Stimulated activated CD4-positive, alpha-beta T cell treated with anti-CD3 and anti-CD28 coated beads, Interleukin-12 subunit alpha, Interleukin-12 subunit beta, amount 100 ng/mL, for 4 hours (primary cell): ENCODE results near the gene TTC34.

Experiments
- DNase-seq: peaks from one replicate; pipeline ENCODE4 v3.0.0-alpha.2; 2020

Gene TTC34

GRCh38 chr1:2625311-2625710 is 176.2 kb downstream of the TTC34 start:
- no peak for DNase-seq

GRCh38 chr1:2624735-2625300 is 176.7 kb downstream of the TTC34 start:
- DNase-seq = no peak

GRCh38 chr1:2623571-2624337 is 177.7 kb downstream of the TTC34 start:
- DNase-seq = no peak

GRCh38 chr1:2617971-2618470 is 183.5 kb downstream of the TTC34 start:
- DNase-seq = no peak

GRCh38 chr1:2614145-2614544 is 187.3 kb downstream of the TTC34 start:
- no peak for DNase-seq

- no peak for DNase-seq
These were observed 188.7 kb downstream of the TTC34 start for GRCh38 chr1:2612591-2613365.

GRCh38 chr1:2611621-2612437 is 189.7 kb downstream of the TTC34 start:
- no peak for DNase-seq

- DNase-seq = no peak
These were observed 190.4 kb downstream of the TTC34 start for GRCh38 chr1:2611031-2611501.

GRCh38 chr1:2610036-2610959 is 191.2 kb downstream of the TTC34 start:
- DNase-seq = no peak

GRCh38 chr1:2609319-2610035 is 192.0 kb downstream of the TTC34 start:
- DNase-seq = no peak

GRCh38 chr1:2607641-2608091 is 193.8 kb downstream of the TTC34 start:
- no peak for DNase-seq

- DNase-seq = no peak
These were observed 194.4 kb downstream of the TTC34 start for GRCh38 chr1:2606881-2607621.

GRCh38 chr1:2606396-2606880 is 195.1 kb downstream of the TTC34 start:
- no peak for DNase-seq

- DNase-seq = no peak
These were observed 195.7 kb downstream of the TTC34 start for GRCh38 chr1:2605509-2606395.

- DNase-seq = no peak
These were observed 196.5 kb downstream of the TTC34 start for GRCh38 chr1:2604844-2605508.

- no peak for DNase-seq
These were observed 197.2 kb downstream of the TTC34 start for GRCh38 chr1:2604156-2604843.

- DNase-seq = no peak
These were observed 197.9 kb downstream of the TTC34 start for GRCh38 chr1:2603521-2604155.
